Kidney (tissue), 14 donors: Measurements from ENCODE around the gene EEF1AKMT3. TPM values are rescaled to one million over a fixed set of nuclear protein-coding genes. Genes with fewer than 3 reads are reported as not detected.

ENCODE experiments used
- DNase-seq, 5 donors: peaks; one replicate each; pipeline ENCODE4 v3.0.0-alpha.2; 2013 to 2020
- FAIRE-seq: peaks from 2 replicates; lab custom pipeline; 2012; peaks lifted over from hg19 to GRCh38; lab: Jason Lieb, UNC
- H3K27ac ChIP-seq, 2 donors: one replicate each; pipeline ENCODE4 v1.7.0; 2013; ENCODE audit warnings: low read depth in 2 of 2, low read length in 2 of 2, inconsistent platforms in 1 of 2
- H3K27me3 ChIP-seq: one replicate; pipeline ENCODE4 v1.7.1; 2013; ENCODE audit warnings: low read length, inconsistent platforms; ENCODE audit not compliant: control insufficient read depth, insufficient read depth
- H3K36me3 ChIP-seq, 3 donors: one replicate each; pipeline versions ENCODE4 v1.7.0 to v1.7.1; 2013; ENCODE audit warnings: low read length in 3 of 3, control low read depth in 1 of 3, inconsistent platforms in 1 of 3; ENCODE audit not compliant: insufficient read depth in 3 of 3, control insufficient read depth in 2 of 3
- H3K4me1 ChIP-seq, 3 donors: one replicate each; pipeline versions ENCODE4 v1.7.0 to v1.7.1; 2013; ENCODE audit warnings: low read length in 3 of 3, inconsistent platforms in 1 of 3, low read depth in 1 of 3; ENCODE audit not compliant: control insufficient read depth in 2 of 3, insufficient read depth in 2 of 3
- H3K4me3 ChIP-seq, 3 donors: one replicate each; pipeline versions ENCODE4 v1.7.0 to v1.8.1; 2013; ENCODE audit warnings: low read length in 3 of 3, control low read depth in 1 of 3, inconsistent platforms in 1 of 3
- H3K9ac ChIP-seq, 3 donors: one replicate each; pipeline versions ENCODE4 v1.7.0 to v1.7.1; 2013; ENCODE audit warnings: low read length in 3 of 3, control low read depth in 1 of 3, inconsistent platforms in 1 of 3
- H3K9me3 ChIP-seq, 3 donors: one replicate each; pipeline versions ENCODE4 v1.7.0 to v1.7.1; 2013; ENCODE audit warnings: low read length in 3 of 3, control low read depth in 1 of 3, inconsistent platforms in 1 of 3; ENCODE audit not compliant: control insufficient read depth in 2 of 3, insufficient read depth in 1 of 3
- intact Hi-C: fragments of 100-400 bp; cut with DNase I; formaldehyde crosslinking; loops from one replicate; pipeline ENCODE4 v1.11.1; 2022
- polyA plus RNA-seq: library from polyadenylated mRNA; stranded (reverse); fragments of 350-450 nt; fragmentation: Illumina TruSeq; extraction: RNeasy Lipid Tissue Mini Kit (QIAGEN cat#74804); gene quantifications from one replicate; pipeline ENCODE4 v1.2.3, GENCODE V29; 2014; ENCODE audit warnings: low read depth, low replicate concordance; ENCODE audit not compliant: insufficient read depth
- total RNA-seq: library from RNA; stranded (reverse); fragmentation: NEBNext Ultra II Directional; extraction: Animal tissue kit (Norgen Biotek cat#: 25700); gene quantifications from one replicate; pipeline ENCODE4 v1.2.1, GENCODE V29; 2021
- TF ChIP-seq, protein P1 (sequence below): IDR thresholded peaks from 3 replicates; pipeline ENCODE4 v1.5.1; 2012; ENCODE audit warnings: mild to moderate bottlenecking, moderate library complexity, borderline replicate concordance; ENCODE audit not compliant: insufficient read depth; ENCODE audit errors: extremely low read depth
- donor health status: control.
- donor health status: control.
- donor health status: control.
- donor health status: control.
- donor health status: control.
- donor health status: DM: yes; HTN: yes; CAD: no.
- donor health status: Normal renal cell carcinoma (clear cell type).

The EEF1AKMT3 gene
- total and polyA plus RNA-seq, 2 donors from 2014 or later = 10.4 to 15.3 TPM

DNA sequence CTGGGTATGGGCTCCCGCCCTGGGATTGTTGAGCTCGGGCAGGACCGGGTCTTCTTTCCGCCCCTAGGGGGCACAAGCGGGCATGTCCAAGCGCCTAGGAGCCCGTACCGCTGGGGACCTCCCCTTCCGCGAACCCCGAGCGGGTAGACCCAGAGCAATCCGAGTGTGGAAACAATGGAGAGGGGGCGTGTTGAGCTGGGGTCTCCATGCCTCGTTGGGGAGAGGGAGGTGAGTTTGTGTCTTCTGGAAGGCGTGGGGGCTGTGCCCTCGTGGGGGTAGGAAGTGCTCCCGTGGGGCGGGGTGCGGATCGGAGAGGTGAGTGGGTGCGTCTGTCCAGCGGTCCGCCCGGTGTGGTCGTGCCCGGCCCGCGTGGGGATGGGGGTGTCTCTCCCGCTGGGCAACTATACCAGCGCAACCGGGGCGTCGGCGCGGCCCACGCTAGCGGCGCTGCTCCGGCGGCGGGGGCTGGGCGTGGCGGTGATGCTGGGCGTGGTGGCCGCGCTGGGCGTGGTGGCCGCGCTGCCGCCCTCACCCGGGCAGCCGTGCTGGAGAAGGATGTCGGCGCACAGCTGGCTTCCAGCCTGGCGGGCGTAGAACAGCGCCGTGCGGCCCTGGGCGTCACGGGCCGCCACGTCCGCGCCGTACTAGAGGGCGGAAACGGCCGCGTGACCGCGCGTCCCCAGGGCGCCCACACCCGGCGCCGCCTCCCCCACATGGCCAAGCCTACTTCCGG, 46.1 kb upstream of the EEF1AKMT3 start:
- intact Hi-C loops = no loop called here
- TF ChIP-seq, protein P1, sequence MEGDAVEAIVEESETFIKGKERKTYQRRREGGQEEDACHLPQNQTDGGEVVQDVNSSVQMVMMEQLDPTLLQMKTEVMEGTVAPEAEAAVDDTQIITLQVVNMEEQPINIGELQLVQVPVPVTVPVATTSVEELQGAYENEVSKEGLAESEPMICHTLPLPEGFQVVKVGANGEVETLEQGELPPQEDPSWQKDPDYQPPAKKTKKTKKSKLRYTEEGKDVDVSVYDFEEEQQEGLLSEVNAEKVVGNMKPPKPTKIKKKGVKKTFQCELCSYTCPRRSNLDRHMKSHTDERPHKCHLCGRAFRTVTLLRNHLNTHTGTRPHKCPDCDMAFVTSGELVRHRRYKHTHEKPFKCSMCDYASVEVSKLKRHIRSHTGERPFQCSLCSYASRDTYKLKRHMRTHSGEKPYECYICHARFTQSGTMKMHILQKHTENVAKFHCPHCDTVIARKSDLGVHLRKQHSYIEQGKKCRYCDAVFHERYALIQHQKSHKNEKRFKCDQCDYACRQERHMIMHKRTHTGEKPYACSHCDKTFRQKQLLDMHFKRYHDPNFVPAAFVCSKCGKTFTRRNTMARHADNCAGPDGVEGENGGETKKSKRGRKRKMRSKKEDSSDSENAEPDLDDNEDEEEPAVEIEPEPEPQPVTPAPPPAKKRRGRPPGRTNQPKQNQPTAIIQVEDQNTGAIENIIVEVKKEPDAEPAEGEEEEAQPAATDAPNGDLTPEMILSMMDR = peak; percentile 27
- DNase-seq (peak; percentile 77 to 93 (median 84)), FAIRE-seq (no peak)
- H3K9me3 ChIP-seq = no peaks in the 10 kb centered on the region
- H3K27ac ChIP-seq = no peak overlapping the region
- peak overlapping the region; percentile 46 to 69 (median 54) for H3K4me3 ChIP-seq
- peaks cover 4% of the 10 kb centered on the region for H3K27me3 ChIP-seq
- peaks cover 0 to 2% (median 0%) of the 10 kb centered on the region in 3 donors for H3K36me3 ChIP-seq
- peak overlapping the region in 2 of 3 donors; percentile 19 to 51 for H3K9ac ChIP-seq
- peaks cover 0 to 12% (median 0%) of the 10 kb centered on the region in 3 donors for H3K4me1 ChIP-seq

DNA sequence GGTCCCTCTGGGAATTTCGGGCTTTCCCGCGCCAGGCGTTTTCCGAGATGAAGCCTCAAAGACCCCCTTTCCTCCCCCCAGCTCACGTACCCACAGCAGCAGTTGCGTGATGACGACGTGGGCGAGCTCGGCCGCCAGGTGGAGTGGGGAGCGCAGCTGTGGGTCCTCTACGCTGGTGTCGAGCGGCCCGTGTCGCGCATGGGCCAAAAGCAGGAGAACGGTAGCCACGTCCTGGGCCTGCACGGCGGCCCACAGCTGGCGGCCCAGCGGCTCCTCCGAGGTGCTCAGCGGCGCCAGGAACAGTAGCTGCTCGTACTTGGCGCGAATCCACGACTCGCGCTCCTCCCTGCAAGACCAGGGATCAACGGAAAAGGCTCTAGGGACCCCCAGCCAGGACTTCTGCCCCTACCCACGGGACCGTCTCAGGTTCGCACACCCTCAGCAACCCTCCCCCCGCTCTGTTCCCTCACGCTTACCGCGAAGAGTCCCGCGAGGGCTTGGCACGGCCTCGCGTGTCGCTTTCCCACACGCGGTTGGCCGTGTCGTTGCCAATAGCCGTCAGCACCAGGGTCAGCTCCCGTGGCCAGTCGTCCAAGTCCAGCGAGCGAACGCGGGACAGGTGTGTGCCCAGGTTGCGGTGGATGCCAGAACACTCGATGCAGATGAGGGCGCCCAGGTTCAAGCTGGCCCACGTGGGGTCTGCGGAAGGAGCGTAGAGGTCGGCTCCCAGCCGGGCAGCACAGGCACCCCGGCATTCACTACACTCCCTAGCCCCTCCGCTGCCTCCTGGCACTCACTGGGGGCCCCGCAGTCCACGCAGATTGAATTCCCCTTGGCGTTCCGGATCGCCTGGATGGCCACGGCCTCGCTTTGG, 45.3 kb upstream of the EEF1AKMT3 start:
- FAIRE-seq (no peak), DNase-seq (peak; percentile 69 to 88 (median 73))
- H3K4me3 ChIP-seq = peak overlapping the region in 2 of 3 donors; percentile 24 to 69
- peaks cover 0 to 12% (median 0%) of the 10 kb centered on the region in 3 donors for H3K4me1 ChIP-seq
- H3K36me3 ChIP-seq = no peaks in the 10 kb centered on the region
- TF ChIP-seq, protein P1 = no peak
- peaks cover 4% of the 10 kb centered on the region for H3K27me3 ChIP-seq
- no peaks in the 10 kb centered on the region for H3K9me3 ChIP-seq
- no peak overlapping the region for H3K27ac ChIP-seq
- intact Hi-C loops = no loop called here
- H3K9ac ChIP-seq = no peak overlapping the region

DNA sequence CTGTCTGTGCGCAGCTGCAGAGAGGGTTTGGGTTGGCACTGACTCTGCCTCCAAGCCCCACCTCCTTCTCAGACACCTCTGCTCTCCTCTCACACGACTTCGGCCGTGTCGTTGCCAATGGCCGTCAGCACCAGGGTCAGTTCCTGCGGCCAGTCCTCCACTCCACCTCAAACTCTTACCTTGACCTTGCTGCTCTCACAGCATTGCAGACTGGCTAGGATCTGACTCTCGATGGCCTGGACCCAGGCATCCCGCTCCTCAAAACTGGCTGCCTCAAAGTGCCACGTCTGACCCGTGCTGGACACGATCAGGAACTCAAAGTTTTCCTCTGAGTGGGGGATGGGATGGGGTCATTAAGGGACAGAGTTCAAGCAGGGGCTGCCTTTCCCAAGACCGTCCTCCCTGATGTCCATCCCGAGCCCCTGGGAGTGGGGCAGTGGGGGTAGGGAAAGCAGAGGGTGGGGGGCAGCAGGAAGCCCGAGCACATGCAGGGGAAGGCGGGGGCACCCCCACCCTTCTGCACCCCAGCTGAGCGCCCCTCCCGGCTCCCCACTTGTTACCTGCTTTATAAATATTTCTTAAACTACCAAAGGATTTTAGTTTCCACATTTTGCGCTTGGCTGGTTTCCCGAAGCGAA, 44.5 kb upstream of the EEF1AKMT3 start:
- no peak overlapping the region for H3K4me3 ChIP-seq
- no peak overlapping the region for H3K9ac ChIP-seq
- peaks cover 4% of the 10 kb centered on the region for H3K27me3 ChIP-seq
- no peak for FAIRE-seq
- no peak overlapping the region for H3K27ac ChIP-seq
- intact Hi-C loops = no loop called here
- DNase-seq = peak in 4 of 5 donors; percentile 48 to 74 (median 52)
- TF ChIP-seq, protein P1 = no peak
- no peaks in the 10 kb centered on the region for H3K36me3 ChIP-seq
- H3K9me3 ChIP-seq = no peaks in the 10 kb centered on the region
- peaks cover 0 to 12% (median 0%) of the 10 kb centered on the region in 3 donors for H3K4me1 ChIP-seq
